ENCODE measurements around the gene FAM210A. TPM values are rescaled to one million over a fixed set of nuclear protein-coding genes. Genes with fewer than 3 reads are reported as not detected.

Gene FAM210A
- total and polyA plus RNA-seq, 2 of the 4 experiments (the other 2 are of a cell fraction): 9.8 to 25.3 TPM

- Histone ChIP-seq H3K36me3 (ENCODE audit: control insufficient read depth, insufficient read depth, low read length) (no peaks in the 10 kb centered on the region), H4K20me1 (ENCODE audit: insufficient read depth, low read length) (no peaks in the 10 kb centered on the region), H2BK15ac (ENCODE audit: low read depth, low read length) (no peak overlapping the region), H3K9ac (ENCODE audit: low read depth, low read length) (no peak overlapping the region), H3K23ac (ENCODE audit: low read depth, low read length) (no peak overlapping the region), H3K56ac (ENCODE audit: extremely low read depth, insufficient read depth, low read length) (no peak overlapping the region), H3K9me3 (ENCODE audit: control insufficient read depth, insufficient read depth, low read length) (no peaks in the 10 kb centered on the region), H2AFZ (replicated peaks; ENCODE audit: low read length, poor library complexity) (no peak overlapping the region), H4K5ac (ENCODE audit: low read depth, low read length) (no peak overlapping the region), H3K9me1 (ENCODE audit: insufficient read depth, low read length) (no peaks in the 10 kb centered on the region), H3K4me2 (ENCODE audit: low read depth, low read length) (no peak overlapping the region), H3K4me3 (ENCODE audit: insufficient read depth, low read depth, low read length) (no peak overlapping the region), H2BK120ac (ENCODE audit: low read depth, low read length) (no peak overlapping the region), H2AK9ac (replicated peaks; ENCODE audit: low read depth, low read length, poor library complexity) (no peak overlapping the region), H4K91ac (ENCODE audit: insufficient read depth, low read depth, low read length) (no peak overlapping the region), H3K4ac (ENCODE audit: low read depth, low read length) (no peak overlapping the region), H2AK5ac (ENCODE audit: low read depth, low read length) (no peak overlapping the region), H4K8ac (ENCODE audit: low read depth in 2 of 2, low read length in 2 of 2) (no peak overlapping the region), H3K14ac (replicated peaks; ENCODE audit: low read depth, low read length) (no peak overlapping the region), H3K27ac (ENCODE audit: insufficient read depth, low read length) (no peak overlapping the region), H2BK20ac (ENCODE audit: low read depth, low read length) (no peak overlapping the region), H3K79me1 (ENCODE audit: low read depth in 1 of 2, low read length in 2 of 2) (no peaks in the 10 kb centered on the region), H3K27me3 (ENCODE audit: control insufficient read depth, insufficient read depth, low read length) (peaks cover 12% of the 10 kb centered on the region), H3K18ac (ENCODE audit: low read depth, low read length) (no peak overlapping the region), H2BK5ac (ENCODE audit: low read depth, low read length, poor library complexity, severe bottlenecking) (no peak overlapping the region), H3K4me1 (ENCODE audit: control insufficient read depth, insufficient read depth, low read length) (no peaks in the 10 kb centered on the region)
- ChIA-PET POLR2A (ENCODE audit: unreplicated experiment) (no interaction called here), CTCF (interaction anchor here (0.5 kb wide), 1 partner anchor 84 kb away, joined by 3 read pairs; no protein-coding TSS in a partner anchor)
- 60% methylated on average over 2 of the region's 13 CpGs; no CpG with 5 or more reads in 1 of the 2 experiments for WGBS, 2 experiments (ENCODE audit: extremely low coverage in 2 of 2, insufficient read length in 1 of 2)
- no peak for TF ChIP-seq SMC3 (IDR thresholded peaks at IDR 0.05; ENCODE audit: low read depth, low read length)
- TF ChIP-seq CHD1 (IDR thresholded peaks at IDR 0.05; ENCODE audit: low read depth, low read length): no peak
- no peak for TF ChIP-seq CTCF (conservative IDR thresholded peaks at IDR 0.05; ENCODE audit: low read depth, low read length)
- no peak for TF ChIP-seq NFE2L2 (IDR thresholded peaks at IDR 0.05; ENCODE audit: low read depth, low read length)
- TF ChIP-seq MXI1 (IDR thresholded peaks at IDR 0.05; ENCODE audit: borderline replicate concordance, low read depth, low read length): no peak
- DNase-seq: no peak
- no TSS peak for BruUV-seq (replicated peaks)
- in situ Hi-C loops (cut with MboI; ENCODE audit: low sequenced_read_pairs) (no loop called here), intact Hi-C loops (cut with micrococcal nuclease) (no loop called here), dilution Hi-C loops (cut with HindIII; ENCODE audit: low sequenced_read_pairs, unreplicated experiment) (no loop called here)
- peak; percentile 32; the same call in 1 of the 2 replicates for ATAC-seq (ENCODE audit: low read depth)
These were observed 72.5 kb downstream of the FAM210A start for GRCh38 chr18:13653746-13654433.

All from IMR-90 (cell line).